HG02678 (cell line): Measurements from ENCODE around the gene PLXNB2.

Experiments used
- ATAC-seq: cut with Tn5 transposase; IDR thresholded peaks from one replicate; pipeline ENCODE4 v1.9.1; 2021; ENCODE audit warnings: mild to moderate bottlenecking, moderate library complexity; ENCODE audit not compliant: unreplicated experiment

Gene PLXNB2

DNA sequence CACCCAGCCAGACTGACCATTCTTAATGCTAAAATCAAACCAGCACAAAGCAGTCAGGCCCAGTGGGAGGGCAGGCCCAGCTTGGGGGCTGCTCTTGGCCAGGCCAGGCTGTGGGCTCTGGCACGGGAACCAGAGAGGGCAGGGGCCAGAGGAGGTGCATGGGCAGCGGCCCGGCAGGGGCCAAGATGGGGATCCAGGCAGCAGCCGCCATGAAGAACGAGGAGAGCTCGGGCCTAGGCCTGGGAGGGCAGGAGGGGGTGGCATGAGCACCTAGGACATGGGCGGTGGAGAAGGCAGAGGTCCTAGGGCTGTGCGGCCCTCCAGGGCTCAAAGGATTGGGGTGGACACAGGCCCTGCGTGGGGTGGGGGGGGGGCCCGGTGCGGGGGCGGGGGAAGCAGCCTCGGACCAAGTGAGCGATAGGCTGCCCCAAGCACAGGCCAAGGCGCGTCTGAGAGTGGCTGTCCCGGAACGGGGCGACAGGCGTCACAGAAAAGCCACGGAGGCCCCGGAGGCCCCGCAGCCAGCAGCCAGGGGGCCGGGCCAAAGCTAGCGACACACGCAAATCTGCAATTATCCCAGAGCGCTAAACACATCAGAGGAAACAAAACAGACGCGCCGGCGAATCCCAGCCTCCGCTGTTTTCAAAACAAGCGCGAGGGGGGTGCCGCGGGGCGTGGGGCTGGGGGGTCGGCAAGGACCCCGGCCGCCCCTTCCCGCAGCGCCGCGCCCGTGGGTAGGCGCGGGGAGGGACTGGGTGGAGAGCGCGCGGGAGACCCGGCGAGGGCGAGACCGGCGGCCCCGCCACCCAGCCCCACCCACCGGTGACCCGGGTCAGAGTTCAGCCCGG is 8.3 kb downstream of the PLXNB2 start:
- no peak for ATAC-seq

DNA sequence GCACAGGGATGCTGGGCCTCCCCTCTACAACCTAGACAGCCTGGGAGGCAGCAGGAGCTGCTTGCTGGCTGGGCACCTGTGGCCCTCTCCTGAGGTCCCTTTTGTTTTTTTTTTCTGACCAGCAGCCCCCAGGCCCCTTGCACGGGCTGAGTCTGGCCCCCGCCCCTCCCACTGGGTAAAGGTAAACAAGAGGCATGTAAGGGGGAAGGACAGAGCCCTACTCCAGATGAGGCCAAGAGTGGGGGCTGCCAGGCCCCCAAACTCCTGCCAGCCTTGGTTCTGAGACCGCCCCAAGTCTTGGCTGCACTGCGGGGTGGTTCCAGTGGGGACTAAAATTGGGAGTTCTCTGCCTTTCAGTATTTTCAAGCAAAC is 9.2 kb downstream of the PLXNB2 start:
- no peak for ATAC-seq

DNA sequence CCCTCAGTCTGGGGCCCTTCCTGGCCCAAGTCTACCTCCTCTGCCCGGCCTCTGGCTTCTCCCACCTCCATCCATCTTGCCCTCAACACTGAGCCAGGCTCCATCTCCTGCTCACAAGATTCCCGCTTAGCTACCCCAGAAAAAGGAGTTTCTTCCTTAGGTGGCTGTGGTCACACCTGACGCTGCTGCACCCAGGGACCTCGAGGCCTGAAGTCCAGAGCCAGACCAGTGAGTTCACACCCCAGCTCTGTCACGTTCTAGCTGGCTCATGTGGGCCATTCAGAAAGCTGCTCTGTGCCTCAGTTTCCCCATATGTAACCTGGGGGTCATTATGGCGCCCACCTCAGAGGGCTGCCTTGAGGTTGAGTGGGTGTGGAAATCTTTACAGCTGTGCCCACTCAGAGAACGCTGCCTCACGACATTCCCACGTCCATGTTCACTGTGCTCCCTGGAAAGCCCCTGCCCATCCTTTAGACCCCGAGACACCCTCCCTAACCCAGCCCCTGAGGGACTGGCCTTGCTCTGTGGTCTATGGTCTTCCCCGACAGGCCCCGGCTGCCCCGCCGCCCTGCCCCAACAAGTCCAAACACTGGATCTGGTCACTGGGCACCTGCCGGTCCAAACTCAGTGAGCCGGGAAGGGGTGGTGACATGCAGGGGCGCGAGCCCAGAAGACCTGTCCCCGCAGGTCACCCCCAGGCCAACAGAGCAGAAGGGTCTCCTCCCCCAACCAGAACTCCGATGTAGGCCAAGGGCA is 9.8 kb downstream of the PLXNB2 start:
- no peak for ATAC-seq

DNA sequence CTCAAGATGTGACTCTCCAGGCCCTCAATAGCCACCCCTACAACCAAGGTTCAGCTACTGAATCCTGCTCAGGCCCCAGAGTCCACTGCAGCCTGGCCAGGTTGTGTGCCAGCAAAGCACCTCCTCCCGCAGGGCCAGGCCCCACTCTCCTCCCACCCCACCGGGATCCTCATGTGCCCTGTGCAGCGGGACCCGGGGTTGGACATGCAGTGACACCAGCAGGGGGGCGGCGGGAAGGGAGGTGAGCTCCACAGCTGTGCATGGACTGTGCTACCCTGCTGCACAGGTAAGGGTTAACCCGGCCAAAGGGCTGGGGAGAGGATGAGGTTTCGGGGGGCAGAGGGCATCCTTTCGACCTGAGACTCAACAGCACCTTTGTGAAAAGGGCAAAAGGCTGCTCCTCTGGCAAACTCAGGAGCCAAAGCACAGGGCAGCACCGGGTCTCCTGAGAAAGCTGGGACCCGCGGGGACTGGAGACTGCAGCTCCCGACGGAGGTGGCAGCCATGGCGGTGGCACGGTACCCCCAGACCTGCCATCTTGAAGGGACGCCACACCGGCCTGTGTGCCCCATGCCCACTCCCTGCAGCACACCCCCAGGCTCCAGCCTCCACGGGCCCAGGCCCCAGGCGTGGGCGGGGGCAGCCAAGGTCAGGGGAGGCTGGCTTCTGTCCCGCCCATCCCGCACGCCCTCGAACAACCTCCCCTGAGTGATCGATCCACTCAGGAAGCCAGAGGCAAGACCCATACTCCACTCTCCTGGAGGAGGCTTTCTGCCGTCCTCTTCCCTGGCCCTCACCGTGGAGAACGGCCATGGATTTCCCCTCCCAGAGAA is 10.6 kb downstream of the PLXNB2 start:
- no peak for ATAC-seq

DNA sequence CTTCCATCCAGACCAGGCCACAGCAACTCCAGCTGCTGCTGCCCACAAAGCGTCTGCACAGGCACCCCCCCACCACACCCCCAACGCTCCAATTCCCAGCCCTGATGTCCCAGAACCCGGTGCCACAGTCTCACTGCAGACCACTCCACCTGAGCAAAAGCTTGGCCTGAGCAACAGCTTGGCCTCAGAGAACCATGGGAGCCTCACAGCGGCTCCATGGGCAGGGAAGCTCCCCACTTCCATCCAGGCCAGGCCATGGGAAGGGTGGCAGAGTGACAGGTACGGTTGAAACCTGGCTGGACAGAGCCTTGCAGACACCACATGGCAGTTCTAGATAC is 13.2 kb downstream of the PLXNB2 start:
- ATAC-seq: no peak

DNA sequence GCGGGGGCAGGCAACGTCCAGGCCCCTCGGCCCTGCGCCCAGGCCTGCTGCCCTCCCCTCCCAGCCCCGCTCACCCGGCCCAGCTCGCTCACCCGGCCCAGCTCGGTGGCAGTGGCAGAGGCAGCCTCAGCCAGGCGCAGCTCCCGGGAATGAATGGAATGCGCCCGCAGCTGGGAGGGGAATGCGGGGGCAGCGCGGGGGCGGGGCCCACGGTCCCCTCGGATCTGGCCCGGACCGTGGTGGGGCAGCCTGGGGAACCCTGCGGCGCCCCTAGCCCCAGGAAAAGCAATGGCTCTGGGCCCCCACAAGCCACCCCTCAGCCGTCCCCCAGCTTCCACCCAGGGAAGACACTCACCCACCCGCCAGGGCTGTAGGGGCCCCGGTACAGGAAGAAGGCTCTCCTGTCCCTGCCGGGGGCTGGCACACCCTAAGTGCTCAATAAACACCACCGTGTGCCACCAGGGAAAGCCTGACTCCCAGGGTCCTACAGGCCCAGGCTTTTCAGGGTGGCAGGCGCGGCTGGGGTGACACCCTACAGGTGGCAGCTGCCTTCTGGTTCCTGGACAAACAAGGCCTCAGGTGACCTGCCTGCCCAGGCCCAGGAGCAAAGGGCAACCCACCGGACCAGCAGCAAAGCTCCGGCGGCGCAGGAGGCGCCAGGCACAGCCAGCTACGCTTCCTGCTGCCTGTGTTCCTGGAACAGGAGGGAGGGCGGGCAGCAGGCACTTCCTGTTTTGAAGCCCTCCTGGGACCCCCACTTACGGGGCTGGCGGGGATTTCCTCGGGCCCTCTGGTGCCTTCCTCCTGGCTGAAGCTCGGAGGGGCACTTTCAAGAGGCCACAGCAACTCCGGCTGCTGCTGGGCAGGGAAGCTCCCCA is 13.8 kb downstream of the PLXNB2 start:
- ATAC-seq: no peak

DNA sequence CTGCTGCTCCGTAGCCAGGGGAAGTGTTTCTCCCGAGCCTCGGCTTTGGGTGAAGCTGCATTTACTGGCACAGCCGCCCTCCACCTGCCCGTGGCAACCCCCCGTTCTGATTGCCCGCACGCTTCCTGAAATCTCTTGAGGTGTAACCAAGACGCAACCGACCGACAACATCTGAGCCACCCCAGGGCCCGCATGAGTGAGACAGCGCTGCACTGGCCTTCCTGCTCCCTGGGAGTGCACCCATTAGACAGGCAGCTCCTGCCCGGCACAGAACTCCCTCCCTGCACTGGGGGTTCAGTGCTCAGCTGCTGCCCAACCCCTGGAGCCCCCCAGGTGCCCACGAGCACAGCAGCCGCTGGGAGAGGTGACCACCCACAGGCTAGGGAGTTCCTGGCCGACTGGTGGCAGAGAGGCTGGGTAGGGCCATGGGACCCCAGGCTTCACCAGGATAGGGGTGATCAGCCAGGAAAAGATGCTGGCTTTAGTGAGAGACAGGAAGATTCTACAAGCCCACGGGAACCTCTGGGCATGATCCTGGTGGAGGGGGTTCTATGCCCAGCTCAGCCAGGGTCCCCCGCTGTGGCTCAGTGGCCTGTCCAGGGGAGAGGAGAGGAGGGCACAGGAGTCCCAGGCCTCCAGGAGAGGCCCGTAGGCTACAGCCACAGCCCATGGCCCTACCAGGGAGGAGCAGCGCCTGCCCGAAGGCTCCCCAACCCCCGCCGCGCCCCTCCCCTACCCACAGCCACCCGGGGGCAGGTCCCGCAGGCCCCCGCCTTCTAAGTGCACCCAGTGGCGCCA is 14.6 kb downstream of the PLXNB2 start:
- ATAC-seq: no peak

DNA sequence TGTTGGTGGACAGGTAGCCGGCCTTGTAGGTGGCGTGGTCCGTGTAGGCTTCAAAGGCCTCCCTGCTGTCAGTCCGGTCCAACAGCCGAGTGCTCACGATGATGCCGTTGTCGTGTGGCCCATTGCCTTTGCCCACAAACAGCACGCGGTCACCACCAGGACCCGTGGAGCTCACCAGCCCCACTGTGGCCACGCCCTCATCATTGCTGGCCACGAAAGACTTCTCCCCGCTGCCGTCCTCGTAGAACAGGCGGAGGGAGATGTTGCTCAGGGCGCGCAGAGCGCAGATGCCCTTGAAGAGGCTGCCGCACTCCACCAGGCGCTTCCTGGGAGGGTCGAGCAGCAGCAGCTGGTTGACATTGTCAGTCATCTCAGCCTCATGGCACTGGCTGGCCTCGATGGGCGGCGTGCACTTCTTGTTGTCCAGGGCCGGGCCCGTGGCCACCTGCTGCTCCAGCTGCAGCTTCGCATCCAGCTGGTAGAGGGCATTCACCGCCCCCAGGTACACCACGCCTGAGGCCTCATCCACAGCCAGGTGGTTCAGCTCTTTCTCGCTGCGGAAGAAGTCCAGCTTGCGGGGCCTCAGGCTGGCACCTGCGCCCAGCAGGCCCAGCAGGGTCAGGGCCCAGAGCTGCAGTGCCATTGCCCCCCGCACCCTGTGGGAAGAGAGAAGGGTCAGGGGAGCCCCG is 17.4 kb downstream of the PLXNB2 start:
- no peak for ATAC-seq

DNA sequence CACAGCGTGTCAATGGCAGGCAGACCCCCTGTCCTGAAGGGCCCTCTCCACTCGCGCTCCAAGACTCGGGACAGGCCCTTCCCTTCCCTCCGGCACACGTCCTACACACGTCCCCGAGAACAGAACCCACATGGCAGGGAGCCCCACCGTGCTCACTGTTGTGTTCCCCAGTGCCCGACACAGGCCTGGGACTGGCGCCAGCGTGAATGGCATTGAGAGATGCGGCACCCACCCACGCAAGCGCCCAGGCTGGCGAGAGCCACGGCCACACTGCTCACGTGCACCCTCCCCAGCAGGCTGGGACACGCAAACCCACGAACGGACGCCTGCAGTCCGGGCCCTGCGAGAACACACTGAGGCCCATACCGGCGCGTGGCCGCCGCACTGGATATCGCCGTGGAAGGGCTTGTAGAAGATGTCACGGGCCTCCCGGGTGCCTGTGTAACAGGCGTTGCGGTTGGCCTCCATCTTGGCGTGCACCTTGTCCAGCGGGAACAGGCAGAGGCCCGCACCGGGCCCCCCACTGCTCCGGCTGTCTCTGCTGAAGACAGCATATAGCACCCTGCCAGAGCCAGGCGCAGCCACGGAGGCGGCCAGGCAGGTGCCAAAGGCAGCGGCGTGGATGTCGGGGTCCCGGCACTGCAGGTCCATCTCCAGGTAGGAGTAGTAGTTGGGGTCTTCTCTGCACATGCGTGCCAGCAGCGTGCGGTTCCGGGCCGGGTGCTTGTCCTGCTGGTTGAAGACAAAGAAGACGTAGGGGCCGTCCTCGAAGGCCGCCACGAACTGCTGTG is 18.1 kb downstream of the PLXNB2 start:
- ATAC-seq: no peak

DNA sequence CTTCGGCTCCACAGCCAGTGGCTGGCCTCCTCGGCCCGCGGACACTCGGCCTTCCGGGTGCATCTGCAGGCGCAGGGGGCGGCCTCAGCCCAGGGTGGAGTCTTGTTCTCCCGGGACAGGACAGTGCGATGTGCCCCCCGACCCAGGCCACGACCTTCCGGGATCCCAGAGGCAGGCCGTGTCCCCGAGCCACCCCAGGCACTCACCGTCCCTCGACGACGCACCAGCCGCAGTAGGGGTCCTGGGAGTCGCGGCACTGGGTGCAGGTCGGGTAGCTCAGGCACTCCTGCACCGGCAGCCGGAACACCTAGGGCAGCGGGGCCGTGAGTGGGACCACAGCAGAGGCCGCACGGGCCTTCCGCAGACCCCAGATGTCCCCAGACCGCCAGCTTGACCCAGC is 19.7 kb downstream of the PLXNB2 start:
- ATAC-seq: no peak

DNA sequence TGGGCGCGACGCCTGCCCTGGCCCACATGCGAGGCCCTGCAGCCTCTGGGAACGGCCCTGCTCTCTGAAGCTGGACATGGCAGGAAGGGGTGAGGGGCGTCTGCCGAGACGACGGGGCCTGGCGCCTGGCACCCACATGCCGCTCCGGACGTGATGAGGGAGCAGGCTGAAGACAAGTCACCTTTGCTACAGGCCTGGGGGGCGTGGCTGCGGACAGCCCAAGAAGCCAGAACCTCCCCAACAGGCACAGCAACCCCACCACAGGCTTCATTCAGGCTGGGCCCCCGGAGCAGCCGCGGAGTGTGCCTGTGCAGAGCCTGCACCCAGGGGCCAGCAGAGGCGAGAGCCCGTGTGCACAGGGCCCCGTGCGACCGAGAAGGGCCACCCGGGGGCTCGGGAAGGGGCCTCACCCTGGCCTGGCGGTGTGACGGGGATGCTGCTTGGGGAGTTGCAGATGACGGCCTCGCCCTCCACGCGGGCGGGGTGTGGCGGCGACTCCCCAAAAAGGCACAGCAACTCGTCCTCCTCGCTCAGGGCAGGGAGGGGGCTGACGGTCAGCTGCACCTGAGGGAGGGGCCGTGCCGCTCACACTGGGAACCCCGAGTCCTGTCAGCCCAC is 20.6 kb downstream of the PLXNB2 start:
- ATAC-seq: no peak

DNA sequence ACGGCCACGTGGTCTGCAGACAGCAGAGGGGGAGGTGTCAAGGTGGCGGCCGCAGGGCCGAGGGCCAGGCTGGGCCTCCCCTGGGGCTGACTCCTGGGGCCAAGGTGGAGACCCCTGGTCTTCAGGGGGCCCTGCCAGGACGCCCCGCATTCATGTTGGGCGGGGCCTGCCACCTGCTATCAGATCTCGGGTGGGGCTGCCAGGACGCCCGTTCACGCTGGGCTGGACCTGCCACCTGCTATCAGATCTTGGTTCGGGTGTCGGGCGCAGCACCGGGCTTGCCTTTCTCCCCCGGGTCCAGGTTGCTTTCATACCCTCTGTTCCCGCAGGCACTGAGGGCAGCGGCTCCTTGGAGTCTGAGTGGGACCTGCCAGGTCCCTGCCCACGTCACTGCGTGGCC is 21.2 kb downstream of the PLXNB2 start:
- ATAC-seq: no peak

DNA sequence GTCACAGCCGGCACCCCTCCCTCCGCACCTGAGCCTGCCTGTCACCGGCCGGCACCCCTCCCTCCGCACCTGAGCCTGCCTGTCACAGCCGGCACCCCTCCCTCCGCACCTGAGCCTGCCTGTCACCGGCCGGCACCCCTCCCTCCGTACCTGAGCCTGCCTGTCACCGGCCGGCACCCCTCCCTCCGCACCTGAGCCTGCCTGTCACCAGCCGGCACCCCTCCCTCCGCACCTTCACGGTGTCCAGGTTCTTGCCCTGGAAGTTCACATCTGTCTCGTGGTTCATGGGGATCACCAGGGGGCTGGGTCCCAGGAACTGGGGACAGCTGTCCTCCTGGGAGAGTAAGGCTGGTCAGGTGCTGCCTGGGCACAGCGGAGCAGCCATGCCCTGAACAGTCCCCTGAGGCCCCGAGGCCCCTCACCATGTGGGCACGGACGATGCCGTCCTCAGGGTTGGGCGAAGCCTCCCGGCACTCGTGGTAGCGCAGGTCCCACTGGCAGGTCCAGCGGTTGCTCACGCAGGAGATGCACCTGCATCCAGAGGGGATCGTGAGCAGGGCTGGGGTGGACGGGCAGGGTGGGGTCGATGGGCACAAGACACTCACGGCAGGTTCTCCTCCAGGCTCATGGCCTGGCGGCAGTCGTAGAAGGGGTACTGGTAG is 21.7 kb downstream of the PLXNB2 start:
- no peak for ATAC-seq

DNA sequence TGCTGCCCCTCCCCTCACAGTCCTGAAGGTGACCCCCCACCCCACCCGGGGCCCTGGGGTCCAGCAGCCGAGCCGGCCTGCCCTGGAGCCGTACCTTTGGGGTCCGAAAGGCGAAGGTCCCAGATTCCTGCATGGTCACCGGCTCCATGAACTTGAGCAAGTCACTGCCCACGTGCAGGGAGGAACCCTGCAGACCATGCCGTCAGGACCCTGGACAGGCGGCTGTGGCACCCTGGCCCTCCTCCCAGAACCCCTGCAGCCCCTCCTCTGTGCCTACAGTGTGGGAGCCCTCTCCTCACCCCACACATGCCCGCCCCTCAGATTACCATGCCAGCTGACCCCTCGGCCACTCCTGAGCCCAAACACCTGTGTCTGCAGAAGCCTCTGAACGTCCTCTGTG is 23.0 kb downstream of the PLXNB2 start:
- no peak for ATAC-seq

DNA sequence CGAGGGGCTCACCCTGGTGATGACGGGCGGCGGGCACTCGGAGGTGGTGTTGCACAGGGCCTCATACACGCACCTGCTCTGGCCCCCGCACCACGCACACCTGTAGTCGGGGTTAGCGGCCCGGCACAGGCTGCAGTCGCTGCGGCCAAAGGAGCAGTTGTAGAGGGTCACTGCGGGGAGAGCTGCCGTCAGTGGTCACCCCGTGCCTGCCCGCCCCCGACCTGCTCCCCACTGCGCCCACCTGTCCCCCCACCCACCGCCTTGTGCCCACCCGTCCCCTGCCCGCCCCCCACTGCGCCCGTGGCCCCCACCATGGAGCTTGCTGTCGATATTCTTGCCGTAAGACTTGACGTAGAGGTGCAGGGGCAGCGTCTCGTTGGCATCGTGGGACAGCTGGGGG is 23.6 kb downstream of the PLXNB2 start:
- ATAC-seq: no peak

DNA sequence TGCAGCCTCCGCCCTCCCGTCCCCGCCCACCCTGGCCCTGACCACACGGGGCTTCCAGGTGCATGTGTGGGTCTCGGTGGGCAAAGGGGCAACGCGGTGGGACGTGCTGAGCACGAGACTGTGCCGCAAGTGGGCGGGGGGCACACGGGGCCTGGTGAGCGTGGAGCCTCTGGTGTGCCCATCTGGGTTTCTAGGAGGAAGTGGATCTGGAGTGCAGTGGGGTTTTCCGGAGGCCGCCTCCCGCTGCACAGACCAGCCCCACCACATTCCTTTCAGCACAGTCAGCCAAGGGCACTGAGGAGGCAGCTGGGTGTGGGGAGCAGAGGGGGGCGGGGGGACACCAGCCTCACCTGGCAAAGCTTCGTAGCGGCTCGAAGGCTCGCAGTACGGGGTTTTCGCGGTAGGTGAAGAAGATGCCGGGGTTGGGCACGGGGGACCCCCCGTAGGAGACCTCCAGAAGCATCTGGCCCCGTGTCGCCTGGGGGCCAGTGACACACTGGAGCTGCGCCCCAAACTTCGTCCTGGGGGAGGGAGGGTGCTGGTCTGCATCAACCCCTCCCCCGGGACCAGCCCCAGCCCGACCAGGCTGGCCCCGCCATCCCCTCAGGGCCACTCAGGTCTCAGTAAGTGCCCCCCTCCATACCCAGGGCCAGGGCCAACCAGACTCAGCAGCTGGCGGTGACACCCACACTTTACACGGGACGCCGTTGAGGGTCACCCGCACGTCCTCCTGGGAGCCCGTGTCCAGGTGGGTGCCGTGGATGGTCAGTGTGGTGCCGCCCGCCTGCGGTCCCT is 24.9 kb downstream of the PLXNB2 start:
- no peak for ATAC-seq

DNA sequence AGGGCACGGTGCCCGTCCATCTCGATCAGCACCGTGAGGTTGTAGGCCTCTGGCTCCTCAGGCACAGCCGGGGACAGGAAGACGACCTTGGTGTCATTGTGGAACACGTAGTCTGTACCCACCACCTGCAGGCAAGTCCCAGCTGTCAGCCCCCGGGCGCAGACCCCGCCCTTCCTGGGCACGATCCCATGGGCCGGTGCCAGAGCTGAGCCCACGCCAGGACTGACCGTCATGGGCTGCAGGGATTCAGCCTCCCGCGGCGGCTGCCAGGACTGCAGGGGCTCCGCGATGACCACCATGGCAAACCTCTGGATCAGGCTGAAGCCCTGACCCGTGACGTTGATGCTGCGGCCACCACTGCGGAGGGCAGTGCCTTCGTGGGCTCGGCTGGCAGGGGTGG is 25.5 kb downstream of the PLXNB2 start:
- ATAC-seq: no peak
